ENCODE data around the gene GNG8. TPM values are rescaled to one million over a fixed set of nuclear protein-coding genes. Genes with fewer than 3 reads are reported as not detected.

GNG8 gene
- total RNA-seq, 1 experiment from 2014 or later = not detected

DNA sequence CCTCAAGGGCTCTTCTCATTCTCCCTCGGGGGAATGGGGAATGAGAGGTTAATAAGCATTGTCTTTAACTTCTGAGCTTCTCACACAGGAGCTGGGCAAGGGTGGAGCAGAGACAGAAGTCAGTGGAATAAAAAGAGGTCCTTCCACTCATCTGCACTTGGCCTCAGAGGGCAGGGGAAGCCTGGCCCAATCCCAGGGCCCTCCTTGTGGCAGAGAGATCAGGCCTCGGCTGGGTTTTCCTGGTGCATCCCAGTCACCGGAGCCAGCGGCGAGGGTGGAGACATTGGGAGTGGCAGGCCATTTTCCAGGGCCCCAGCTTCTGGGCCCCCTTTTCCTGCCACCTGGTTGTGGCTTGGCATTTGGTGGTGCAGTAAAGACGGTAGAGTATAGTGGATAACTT, 24.2 kb downstream of the GNG8 start:
- no peak overlapping the region for H2BK20ac ChIP-seq (ENCODE audit: low read depth, low read length, poor library complexity, severe bottlenecking)
- H4K20me1 ChIP-seq (ENCODE audit: control insufficient read depth, insufficient read depth, insufficient read length) = no peaks in the 10 kb centered on the region
- H3K23ac ChIP-seq (ENCODE audit: insufficient read length, low read depth, low read length) = no peak overlapping the region
- no peaks in the 10 kb centered on the region for H3K4me1 ChIP-seq (ENCODE audit: insufficient read depth, low read length)
- H4K5ac ChIP-seq (ENCODE audit: insufficient read length, low read depth, low read length) = no peak overlapping the region
- H3K56ac ChIP-seq (ENCODE audit: insufficient read length, low read depth, low read length) = no peak overlapping the region
- H3K14ac ChIP-seq (ENCODE audit: insufficient read depth, low read length) = no peak overlapping the region
- H2BK120ac ChIP-seq (ENCODE audit: low read depth, low read length, poor library complexity, severe bottlenecking) = no peak overlapping the region
- no peak overlapping the region for H3K27ac ChIP-seq (ENCODE audit: insufficient read length, low read depth, low read length)
- DNase-seq = no peak
- H2BK15ac ChIP-seq (ENCODE audit: low read depth, low read length) = no peak overlapping the region
- no peak overlapping the region for H2BK5ac ChIP-seq (ENCODE audit: insufficient read length, low read length)
- no peaks in the 10 kb centered on the region for H3K27me3 ChIP-seq (ENCODE audit: insufficient read depth, low read length)
- H3K23me2 ChIP-seq (ENCODE audit: insufficient read length, low read depth, low read length, poor library complexity, severe bottlenecking) = no peaks in the 10 kb centered on the region
- H3K79me1 ChIP-seq (ENCODE audit: insufficient read depth, low read depth, low read length, poor library complexity, severe bottlenecking) = no peaks in the 10 kb centered on the region
- H2BK12ac ChIP-seq (ENCODE audit: insufficient read length, low read depth, low read length) = no peak overlapping the region
- no peak overlapping the region for H3K18ac ChIP-seq (ENCODE audit: insufficient read length, low read depth, low read length)
- Mint-ChIP-seq H3K36me3 (ENCODE audit: insufficient read depth in 1 of 3, low read depth in 3 of 3) (peaks cover 21 to 39% (median 36%) of the 10 kb centered on the region in 3 experiments; a peak in 6 of 7 replicates), H3K4me1 (peaks cover 8 to 10% of the 10 kb centered on the region in 2 experiments; a peak in 3 of 4 replicates), H3K27me3 (ENCODE audit: low read depth) (peaks cover 5% of the 10 kb centered on the region), H3K4me3 (no peak overlapping the region), H3K27ac (peak overlapping the region in 2 of 3 experiments; percentile 44 to 51; a peak in 1 of 7 replicates), H3K9me3 (no peaks in the 10 kb centered on the region)
- TF ChIP-seq, protein P1, sequence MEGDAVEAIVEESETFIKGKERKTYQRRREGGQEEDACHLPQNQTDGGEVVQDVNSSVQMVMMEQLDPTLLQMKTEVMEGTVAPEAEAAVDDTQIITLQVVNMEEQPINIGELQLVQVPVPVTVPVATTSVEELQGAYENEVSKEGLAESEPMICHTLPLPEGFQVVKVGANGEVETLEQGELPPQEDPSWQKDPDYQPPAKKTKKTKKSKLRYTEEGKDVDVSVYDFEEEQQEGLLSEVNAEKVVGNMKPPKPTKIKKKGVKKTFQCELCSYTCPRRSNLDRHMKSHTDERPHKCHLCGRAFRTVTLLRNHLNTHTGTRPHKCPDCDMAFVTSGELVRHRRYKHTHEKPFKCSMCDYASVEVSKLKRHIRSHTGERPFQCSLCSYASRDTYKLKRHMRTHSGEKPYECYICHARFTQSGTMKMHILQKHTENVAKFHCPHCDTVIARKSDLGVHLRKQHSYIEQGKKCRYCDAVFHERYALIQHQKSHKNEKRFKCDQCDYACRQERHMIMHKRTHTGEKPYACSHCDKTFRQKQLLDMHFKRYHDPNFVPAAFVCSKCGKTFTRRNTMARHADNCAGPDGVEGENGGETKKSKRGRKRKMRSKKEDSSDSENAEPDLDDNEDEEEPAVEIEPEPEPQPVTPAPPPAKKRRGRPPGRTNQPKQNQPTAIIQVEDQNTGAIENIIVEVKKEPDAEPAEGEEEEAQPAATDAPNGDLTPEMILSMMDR (conservative IDR thresholded peaks at IDR 0.05) = no peak
- H4K91ac ChIP-seq (ENCODE audit: insufficient read length, low read depth, low read length) = no peak overlapping the region
- H3K4ac ChIP-seq (ENCODE audit: low read depth, low read length) = no peak overlapping the region
- no peak overlapping the region for H3T11ph ChIP-seq (ENCODE audit: low read length)
- no peak overlapping the region for H2AK5ac ChIP-seq (ENCODE audit: insufficient read length, low read length)
- WGBS (ENCODE audit: extremely low coverage, insufficient read length, low lambda C conversion rate) = no CpG with 5 or more reads among the region's 6 CpGs
- H3K9me3 ChIP-seq (ENCODE audit: control insufficient read depth, low read depth, low read length) = no peaks in the 10 kb centered on the region
- H4K8ac ChIP-seq (replicated peaks; ENCODE audit: insufficient read length, low read depth, low read length) = no peak overlapping the region
- H3K79me2 ChIP-seq (ENCODE audit: insufficient read depth, low read length) = no peaks in the 10 kb centered on the region
- no peak overlapping the region for H2AFZ ChIP-seq (ENCODE audit: low read length)
- no peak overlapping the region for H3K9ac ChIP-seq (ENCODE audit: extremely low read depth, insufficient read length, low read length)
- H3K4me2 ChIP-seq (ENCODE audit: insufficient read depth, insufficient read length, low read length) = no peak overlapping the region
